ENCODE data around the gene ZNF660. TPM values are rescaled to one million over a fixed set of nuclear protein-coding genes. Genes with fewer than 3 reads are reported as not detected.

ZNF660 gene
- total RNA-seq, 6 donors from 2014 or later = 1.3 to 6.3 (median 1.8) TPM

GRCh38 chr3:44555723-44556122 is 29.0 kb upstream of the ZNF660 start:
- DNase-seq (no peak), ATAC-seq (ENCODE audit: low FRiP score in 2 of 2) (no peak)
- TF ChIP-seq POLR2AphosphoS5 (IDR thresholded peaks at IDR 0.05) (no peak), EP300 (IDR thresholded peaks at IDR 0.05) (no peak), POLR2A (IDR thresholded peaks at IDR 0.05) (no peak)
- TF ChIP-seq, protein P1, sequence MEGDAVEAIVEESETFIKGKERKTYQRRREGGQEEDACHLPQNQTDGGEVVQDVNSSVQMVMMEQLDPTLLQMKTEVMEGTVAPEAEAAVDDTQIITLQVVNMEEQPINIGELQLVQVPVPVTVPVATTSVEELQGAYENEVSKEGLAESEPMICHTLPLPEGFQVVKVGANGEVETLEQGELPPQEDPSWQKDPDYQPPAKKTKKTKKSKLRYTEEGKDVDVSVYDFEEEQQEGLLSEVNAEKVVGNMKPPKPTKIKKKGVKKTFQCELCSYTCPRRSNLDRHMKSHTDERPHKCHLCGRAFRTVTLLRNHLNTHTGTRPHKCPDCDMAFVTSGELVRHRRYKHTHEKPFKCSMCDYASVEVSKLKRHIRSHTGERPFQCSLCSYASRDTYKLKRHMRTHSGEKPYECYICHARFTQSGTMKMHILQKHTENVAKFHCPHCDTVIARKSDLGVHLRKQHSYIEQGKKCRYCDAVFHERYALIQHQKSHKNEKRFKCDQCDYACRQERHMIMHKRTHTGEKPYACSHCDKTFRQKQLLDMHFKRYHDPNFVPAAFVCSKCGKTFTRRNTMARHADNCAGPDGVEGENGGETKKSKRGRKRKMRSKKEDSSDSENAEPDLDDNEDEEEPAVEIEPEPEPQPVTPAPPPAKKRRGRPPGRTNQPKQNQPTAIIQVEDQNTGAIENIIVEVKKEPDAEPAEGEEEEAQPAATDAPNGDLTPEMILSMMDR (IDR thresholded peaks at IDR 0.05) = no peak
- 12 to 13% methylated on average over 5 of the region's 5 CpGs for WGBS, 2 donors
- Histone ChIP-seq H3K36me3 (peaks cover 0 to 5% (median 0%) of the 10 kb centered on the region in 4 donors), H3K4me3 (peak overlapping the region; percentile 47 to 87 (median 64)), H3K27ac (peak overlapping the region in 2 of 4 donors; percentile 63 to 74), H3K4me1 (peaks cover 10 to 14% (median 12%) of the 10 kb centered on the region in 4 donors), H3K9me3 (no peaks in the 10 kb centered on the region), H3K27me3 (no peaks in the 10 kb centered on the region)

- DNase-seq = no peak
- H3K27ac ChIP-seq = no peak overlapping the region
- no peaks in the 10 kb centered on the region for H3K27me3 ChIP-seq
- H3K4me3 ChIP-seq = no peak overlapping the region
- WGBS, 2 donors = 98% methylated on average over 9 of the region's 9 CpGs; no CpG with 5 or more reads in 1 of the 2 donors
- peaks cover 10 to 14% (median 12%) of the 10 kb centered on the region in 4 donors for H3K4me1 ChIP-seq
- no peak for ATAC-seq (ENCODE audit: low FRiP score in 2 of 2)
- H3K9me3 ChIP-seq = peaks cover 0 to 6% (median 5%) of the 10 kb centered on the region in 4 donors
- peaks cover 0 to 13% (median 2%) of the 10 kb centered on the region in 4 donors for H3K36me3 ChIP-seq
- TF ChIP-seq POLR2AphosphoS5 (IDR thresholded peaks at IDR 0.05) = no peak
- TF ChIP-seq, protein P1 (IDR thresholded peaks at IDR 0.05) = no peak
- no peak for TF ChIP-seq POLR2A (IDR thresholded peaks at IDR 0.05)
- no peak for TF ChIP-seq EP300 (IDR thresholded peaks at IDR 0.05)
Measured at GRCh38 chr3:44557074-44557473, 27.7 kb upstream of the ZNF660 start.

DNA sequence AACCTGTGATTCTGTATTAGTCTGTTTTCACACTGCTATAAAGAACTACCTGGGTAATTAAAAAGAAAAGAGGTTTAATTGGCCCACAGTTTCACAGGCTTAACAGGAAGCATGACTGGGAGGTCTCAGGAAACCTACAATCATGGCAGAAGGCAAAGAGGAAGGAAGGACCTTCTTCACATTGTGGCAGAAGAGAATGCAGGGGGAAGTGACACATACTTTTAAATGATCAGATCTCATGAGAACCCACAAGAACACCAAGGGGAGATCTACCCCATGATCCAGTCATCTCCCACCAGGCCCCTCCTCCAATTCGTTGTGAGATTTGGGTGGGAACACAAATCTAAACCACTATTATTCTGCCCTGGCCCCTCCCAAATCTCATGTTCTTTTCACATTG is 23.7 kb upstream of the ZNF660 start:
- H3K36me3 ChIP-seq = peaks cover 0 to 23% (median 9%) of the 10 kb centered on the region in 4 donors
- H3K9me3 ChIP-seq = peaks cover 0 to 10% (median 6%) of the 10 kb centered on the region in 4 donors
- no peaks in the 10 kb centered on the region for H3K27me3 ChIP-seq
- DNase-seq (no peak), ATAC-seq (ENCODE audit: low FRiP score in 2 of 2) (no peak)
- no peak overlapping the region for H3K27ac ChIP-seq
- WGBS, 2 donors = 85 to 96% methylated on average over 1 of the region's 1 CpG
- no peak overlapping the region for H3K4me3 ChIP-seq
- H3K4me1 ChIP-seq = peaks cover 3 to 5% (median 4%) of the 10 kb centered on the region in 4 donors
- TF ChIP-seq POLR2AphosphoS5 (IDR thresholded peaks at IDR 0.05) = no peak
- TF ChIP-seq POLR2A (IDR thresholded peaks at IDR 0.05) = no peak
- TF ChIP-seq EP300 (IDR thresholded peaks at IDR 0.05) = no peak
- TF ChIP-seq, protein P1 (IDR thresholded peaks at IDR 0.05) = no peak

DNA sequence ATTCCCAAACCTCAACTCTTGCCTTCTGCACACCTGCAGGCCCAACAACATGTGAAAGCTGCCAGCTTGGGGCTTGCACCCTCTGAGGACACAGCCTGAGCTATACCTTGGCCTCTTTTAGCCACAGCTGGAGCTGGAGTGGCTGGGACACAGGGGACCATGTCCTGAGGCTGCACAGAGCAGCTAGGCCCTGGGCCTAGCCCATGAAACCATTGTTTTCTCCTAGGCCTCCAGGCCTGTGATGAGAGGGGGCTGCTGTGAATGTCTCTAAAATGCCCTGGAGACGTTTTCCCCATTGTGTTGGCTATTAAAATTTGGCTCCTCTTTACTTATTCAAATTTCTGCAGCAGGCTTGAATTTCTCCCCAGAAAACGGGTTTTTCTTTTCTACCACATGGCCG is 22.6 kb upstream of the ZNF660 start:
- peaks cover 0 to 10% (median 6%) of the 10 kb centered on the region in 4 donors for H3K9me3 ChIP-seq

More for the DNA sequence above, 22.6 kb upstream of the ZNF660 start:
- H3K4me1 ChIP-seq = no peaks in the 10 kb centered on the region
- no peaks in the 10 kb centered on the region for H3K27me3 ChIP-seq
- WGBS, 2 donors = 89 to 98% methylated on average over 3 of the region's 3 CpGs
- H3K4me3 ChIP-seq = no peak overlapping the region
- H3K36me3 ChIP-seq = peaks cover 0 to 23% (median 9%) of the 10 kb centered on the region in 4 donors
- no peak overlapping the region for H3K27ac ChIP-seq
- ATAC-seq (ENCODE audit: low FRiP score in 2 of 2) = no peak
- DNase-seq = no peak
- TF ChIP-seq, protein P1 (IDR thresholded peaks at IDR 0.05) = no peak
- TF ChIP-seq EP300 (IDR thresholded peaks at IDR 0.05) (no peak), POLR2A (IDR thresholded peaks at IDR 0.05) (no peak), POLR2AphosphoS5 (IDR thresholded peaks at IDR 0.05) (no peak)

All from upper lobe of left lung (tissue), 6 donors.